Kidney (tissue), 14 donors: ENCODE data around the gene CTDSP1. TPM values are rescaled to one million over a fixed set of nuclear protein-coding genes. Genes with fewer than 3 reads are reported as not detected.

Experiments used
- DNase-seq, 5 donors: peaks; one replicate each; pipeline ENCODE4 v3.0.0-alpha.2; 2013 to 2020
- FAIRE-seq: peaks from 2 replicates; lab custom pipeline; 2012; peaks lifted over from hg19 to GRCh38; lab: Jason Lieb, UNC
- H3K27ac ChIP-seq, 2 donors: one replicate each; pipeline ENCODE4 v1.7.0; 2013; ENCODE audit warnings: low read depth in 2 of 2, low read length in 2 of 2, inconsistent platforms in 1 of 2
- H3K27me3 ChIP-seq: one replicate; pipeline ENCODE4 v1.7.1; 2013; ENCODE audit warnings: low read length, inconsistent platforms; ENCODE audit not compliant: control insufficient read depth, insufficient read depth
- H3K36me3 ChIP-seq, 3 donors: one replicate each; pipeline versions ENCODE4 v1.7.0 to v1.7.1; 2013; ENCODE audit warnings: low read length in 3 of 3, control low read depth in 1 of 3, inconsistent platforms in 1 of 3; ENCODE audit not compliant: insufficient read depth in 3 of 3, control insufficient read depth in 2 of 3
- H3K4me1 ChIP-seq, 3 donors: one replicate each; pipeline versions ENCODE4 v1.7.0 to v1.7.1; 2013; ENCODE audit warnings: low read length in 3 of 3, inconsistent platforms in 1 of 3, low read depth in 1 of 3; ENCODE audit not compliant: control insufficient read depth in 2 of 3, insufficient read depth in 2 of 3
- H3K4me3 ChIP-seq, 3 donors: one replicate each; pipeline versions ENCODE4 v1.7.0 to v1.8.1; 2013; ENCODE audit warnings: low read length in 3 of 3, control low read depth in 1 of 3, inconsistent platforms in 1 of 3
- H3K9ac ChIP-seq, 3 donors: one replicate each; pipeline versions ENCODE4 v1.7.0 to v1.7.1; 2013; ENCODE audit warnings: low read length in 3 of 3, control low read depth in 1 of 3, inconsistent platforms in 1 of 3
- H3K9me3 ChIP-seq, 3 donors: one replicate each; pipeline versions ENCODE4 v1.7.0 to v1.7.1; 2013; ENCODE audit warnings: low read length in 3 of 3, control low read depth in 1 of 3, inconsistent platforms in 1 of 3; ENCODE audit not compliant: control insufficient read depth in 2 of 3, insufficient read depth in 1 of 3
- CTCF ChIP-seq: IDR thresholded peaks from 3 replicates; pipeline ENCODE4 v1.5.1; 2012; ENCODE audit warnings: mild to moderate bottlenecking, moderate library complexity, borderline replicate concordance; ENCODE audit not compliant: insufficient read depth; ENCODE audit errors: extremely low read depth
- intact Hi-C: fragments of 100-400 bp; cut with DNase I; formaldehyde crosslinking; loops from one replicate; pipeline ENCODE4 v1.11.1; 2022
- polyA plus RNA-seq: library from polyadenylated mRNA; stranded (reverse); fragments of 350-450 nt; fragmentation: Illumina TruSeq; extraction: RNeasy Lipid Tissue Mini Kit (QIAGEN cat#74804); gene quantifications from one replicate; pipeline ENCODE4 v1.2.3, GENCODE V29; 2014; ENCODE audit warnings: low read depth, low replicate concordance; ENCODE audit not compliant: insufficient read depth
- total RNA-seq: library from RNA; stranded (reverse); fragmentation: NEBNext Ultra II Directional; extraction: Animal tissue kit (Norgen Biotek cat#: 25700); gene quantifications from one replicate; pipeline ENCODE4 v1.2.1, GENCODE V29; 2021
- donor health status: control.
- donor health status: control.
- donor health status: control.
- donor health status: control.
- donor health status: control.
- donor health status: DM: yes; HTN: yes; CAD: no.
- donor health status: Normal renal cell carcinoma (clear cell type).

The CTDSP1 gene
- total and polyA plus RNA-seq, 2 donors from 2014 or later = 118 to 196 TPM

GRCh38 chr2:218368621-218369153 is 31.0 kb upstream of the CTDSP1 start:
- no peaks in the 10 kb centered on the region for H3K27me3 ChIP-seq
- DNase-seq (peak; percentile 44 to 77 (median 70)), FAIRE-seq (no peak)
- no peak for TF ChIP-seq CTCF
- peak overlapping the region in 1 of 3 donors; percentile 65 for H3K9ac ChIP-seq
- peaks cover 0 to 8% (median 0%) of the 10 kb centered on the region in 3 donors for H3K4me1 ChIP-seq
- intact Hi-C loops = no loop called here
- peak overlapping the region in 1 of 2 donors; percentile 60 for H3K27ac ChIP-seq
- peaks cover 0 to 6% (median 0%) of the 10 kb centered on the region in 3 donors for H3K9me3 ChIP-seq
- H3K4me3 ChIP-seq = peak overlapping the region in 1 of 3 donors; percentile 7
- no peaks in the 10 kb centered on the region for H3K36me3 ChIP-seq

GRCh38 chr2:218369330-218369729 is 30.3 kb upstream of the CTDSP1 start:
- Histone ChIP-seq H3K9me3 (peaks cover 0 to 6% (median 0%) of the 10 kb centered on the region in 3 donors), H3K36me3 (no peaks in the 10 kb centered on the region), H3K27me3 (no peaks in the 10 kb centered on the region), H3K4me1 (peaks cover 0 to 8% (median 0%) of the 10 kb centered on the region in 3 donors), H3K9ac (no peak overlapping the region), H3K27ac (peak overlapping the region in 1 of 2 donors; percentile 78), H3K4me3 (no peak overlapping the region)
- DNase-seq = peak in 1 of 5 donors; percentile 22
- intact Hi-C loops = no loop called here
- TF ChIP-seq CTCF = no peak
- FAIRE-seq = no peak

- FAIRE-seq (no peak), DNase-seq (peak in 3 of 5 donors; percentile 37 to 81 (median 60))
- no peak for TF ChIP-seq CTCF
- Histone ChIP-seq H3K9me3 (peaks cover 0 to 6% (median 0%) of the 10 kb centered on the region in 3 donors), H3K4me3 (no peak overlapping the region), H3K4me1 (peaks cover 0 to 8% (median 0%) of the 10 kb centered on the region in 3 donors), H3K27me3 (no peaks in the 10 kb centered on the region), H3K27ac (peak overlapping the region in 1 of 2 donors; percentile 78), H3K36me3 (no peaks in the 10 kb centered on the region), H3K9ac (no peak overlapping the region)
- intact Hi-C loops = no loop called here
These were observed 29.1 kb upstream of the CTDSP1 start for GRCh38 chr2:218370410-218371063.
